HG03571 (cell line): ENCODE measurements around the gene KLK15.

Experiments used
- ATAC-seq: cut with Tn5 transposase; IDR thresholded peaks from one replicate; pipeline ENCODE4 v1.9.1; 2021; ENCODE audit not compliant: unreplicated experiment

The KLK15 gene

DNA sequence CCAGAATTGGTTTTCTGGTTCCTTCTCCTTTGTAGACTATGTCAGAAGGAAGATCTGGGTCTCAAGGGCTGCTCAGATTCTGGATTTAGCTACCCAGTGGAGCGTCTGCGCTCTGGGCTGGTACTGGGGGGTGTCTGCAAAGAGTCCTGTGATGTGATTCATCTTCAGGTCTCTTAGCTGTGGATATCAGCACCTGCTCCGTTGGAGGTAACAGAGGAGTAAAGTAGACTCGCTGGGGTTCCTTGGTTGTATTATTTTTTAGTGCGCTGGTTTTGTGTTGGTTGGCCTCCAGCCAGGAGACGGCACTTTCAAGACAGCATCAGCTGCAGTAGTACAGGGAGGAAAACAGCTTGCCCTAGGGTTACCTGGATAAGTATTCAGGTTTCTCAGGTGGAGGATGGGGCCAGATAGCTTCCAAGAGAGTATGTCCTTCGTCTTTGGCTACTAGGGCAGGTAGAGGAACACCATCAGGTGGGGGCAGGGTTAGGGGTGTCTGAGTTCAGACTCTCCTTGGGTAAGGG, 10.4 kb upstream of the KLK15 start:
- no peak for ATAC-seq

DNA sequence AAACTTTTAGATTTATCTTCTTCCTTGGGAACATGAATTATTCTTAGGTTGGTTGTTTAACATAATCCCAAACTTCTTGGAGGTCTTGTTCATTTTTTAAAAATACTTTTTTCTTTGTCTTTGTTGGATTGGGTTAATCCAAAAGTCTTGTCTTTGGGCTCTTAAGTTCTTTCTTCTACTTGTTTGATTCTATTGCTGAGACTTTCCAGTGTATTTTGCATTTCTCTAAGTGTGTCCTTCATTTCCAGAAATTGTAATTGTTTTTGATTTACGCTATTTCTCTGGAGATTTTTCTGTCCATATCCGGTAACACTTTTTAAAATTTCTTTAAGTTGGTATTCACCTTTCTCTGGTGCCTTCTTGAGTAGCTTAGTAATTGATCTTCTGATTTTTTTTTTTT, 9.8 kb upstream of the KLK15 start:
- ATAC-seq, result no peak

DNA sequence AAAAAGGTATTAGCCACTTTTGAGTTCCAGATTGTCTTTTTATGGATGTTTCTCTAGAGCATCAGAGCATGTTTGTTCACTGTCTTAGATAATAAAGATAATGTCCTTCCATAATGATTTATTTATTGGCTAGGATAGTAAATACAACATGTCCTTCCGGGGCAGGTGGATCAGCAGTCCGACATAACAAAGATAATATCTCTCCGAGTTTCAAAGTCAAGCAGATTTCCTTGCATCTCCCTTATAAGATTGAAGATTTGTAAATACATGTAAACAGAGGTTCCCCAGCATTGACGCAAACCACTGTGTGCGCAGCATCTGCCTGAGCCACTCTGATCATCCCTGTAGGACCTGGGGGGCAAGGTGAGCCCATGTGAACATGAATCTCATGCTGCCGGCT, 8.8 kb upstream of the KLK15 start:
- no peak for ATAC-seq

DNA sequence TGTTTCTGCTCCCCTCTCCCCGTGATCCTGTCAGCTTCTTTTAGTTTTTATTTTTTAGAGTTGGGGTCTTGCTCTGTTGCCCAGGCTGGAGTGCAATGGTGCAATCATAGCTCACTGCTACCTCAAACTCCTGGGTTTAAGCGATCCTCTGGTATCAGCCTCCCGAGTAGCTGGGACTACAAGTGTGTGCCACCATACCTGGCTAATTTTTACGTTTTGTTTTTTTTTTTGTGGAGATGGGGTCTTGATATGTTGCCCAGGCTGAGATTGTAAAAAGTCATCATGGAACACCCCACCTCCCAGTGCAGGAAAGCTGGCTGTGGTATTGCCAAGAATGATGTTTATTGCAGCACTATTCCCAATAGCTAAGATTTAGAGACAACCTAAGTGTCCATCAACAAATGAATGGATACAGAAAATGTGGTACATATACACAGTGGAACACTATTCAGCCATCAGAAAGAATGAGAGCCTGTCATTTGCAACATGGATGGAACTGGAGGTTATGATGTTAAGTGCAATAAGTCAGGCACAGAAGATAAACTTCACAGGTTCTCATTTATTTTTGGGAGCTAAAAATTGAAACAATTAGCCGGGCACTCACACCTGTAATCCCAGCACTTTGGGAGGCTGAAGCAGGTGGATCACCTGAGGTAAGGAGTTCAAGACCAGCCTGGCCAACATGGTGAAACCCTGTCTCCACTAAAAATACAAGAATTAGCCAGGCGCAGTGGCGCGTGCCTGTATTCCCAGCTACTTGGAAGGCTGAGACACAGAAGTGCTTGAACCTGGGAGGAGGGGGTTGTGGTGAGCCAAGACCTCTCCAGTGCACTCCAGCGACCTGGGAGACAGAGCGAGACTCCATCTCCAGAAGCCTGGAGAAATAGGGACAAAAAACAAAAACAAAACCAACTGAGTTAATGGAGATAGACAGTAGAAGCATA, 6.6 kb upstream of the KLK15 start:
- no peak for ATAC-seq

GRCh38 chr19:50838239-50838638, 4.9 kb upstream of the KLK15 start:
- no peak for ATAC-seq

DNA sequence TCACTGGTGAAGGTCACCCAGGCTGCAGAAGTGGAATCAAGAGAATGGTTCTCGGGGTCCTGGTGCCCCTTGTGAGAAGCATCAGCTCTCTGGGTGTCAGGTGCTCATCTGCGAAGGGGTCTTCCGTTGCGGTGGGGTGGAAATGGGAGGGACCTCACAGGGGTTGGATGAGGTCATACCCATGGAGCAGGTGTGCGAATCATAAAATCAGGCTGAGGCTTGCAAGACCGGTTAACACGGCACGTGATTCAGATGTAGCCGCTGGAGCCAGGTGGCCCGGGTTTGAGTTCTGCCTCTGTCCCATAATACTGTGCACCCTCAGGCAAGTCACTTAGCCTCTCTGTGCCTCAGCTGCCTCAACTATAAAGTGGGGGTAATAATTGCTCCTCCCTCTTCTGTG, 3.9 kb upstream of the KLK15 start:
- no peak for ATAC-seq

DNA sequence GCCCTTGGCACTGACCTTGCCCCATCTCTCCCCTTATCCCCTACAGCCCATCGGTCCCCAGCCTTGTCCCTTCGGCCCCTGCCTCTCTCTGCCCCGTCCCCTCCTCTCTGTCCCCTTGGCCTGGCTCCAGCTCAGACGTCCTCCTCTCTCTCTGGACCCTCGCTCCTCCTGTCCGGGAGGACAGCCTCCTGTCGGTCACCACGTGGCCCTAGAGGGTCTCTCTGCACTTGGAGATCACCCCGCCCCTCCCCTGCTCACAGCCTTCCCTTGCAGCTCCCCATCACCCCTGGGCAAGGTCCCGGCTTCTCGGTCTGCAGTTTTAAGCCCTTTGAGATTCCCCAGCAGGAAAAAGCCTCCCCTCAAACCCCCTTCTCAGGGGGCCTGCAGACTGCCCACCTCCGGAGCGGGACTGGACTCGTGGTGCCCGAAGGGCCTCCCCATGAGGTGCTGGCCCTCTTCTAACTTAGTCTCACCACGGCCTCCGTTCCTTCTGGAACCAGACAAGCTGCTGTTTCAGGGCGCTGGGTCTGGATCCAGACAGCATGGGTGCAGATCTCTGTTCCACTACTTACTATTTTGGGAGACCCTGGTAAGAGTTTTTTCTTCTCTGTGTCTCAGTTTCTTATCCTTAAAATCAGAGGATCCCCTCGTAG, 3.3 kb upstream of the KLK15 start:
- ATAC-seq, result no peak

- peak; percentile 68 for ATAC-seq
Observed at GRCh38 chr19:50835785-50836542, 2.6 kb upstream of the KLK15 start.

DNA sequence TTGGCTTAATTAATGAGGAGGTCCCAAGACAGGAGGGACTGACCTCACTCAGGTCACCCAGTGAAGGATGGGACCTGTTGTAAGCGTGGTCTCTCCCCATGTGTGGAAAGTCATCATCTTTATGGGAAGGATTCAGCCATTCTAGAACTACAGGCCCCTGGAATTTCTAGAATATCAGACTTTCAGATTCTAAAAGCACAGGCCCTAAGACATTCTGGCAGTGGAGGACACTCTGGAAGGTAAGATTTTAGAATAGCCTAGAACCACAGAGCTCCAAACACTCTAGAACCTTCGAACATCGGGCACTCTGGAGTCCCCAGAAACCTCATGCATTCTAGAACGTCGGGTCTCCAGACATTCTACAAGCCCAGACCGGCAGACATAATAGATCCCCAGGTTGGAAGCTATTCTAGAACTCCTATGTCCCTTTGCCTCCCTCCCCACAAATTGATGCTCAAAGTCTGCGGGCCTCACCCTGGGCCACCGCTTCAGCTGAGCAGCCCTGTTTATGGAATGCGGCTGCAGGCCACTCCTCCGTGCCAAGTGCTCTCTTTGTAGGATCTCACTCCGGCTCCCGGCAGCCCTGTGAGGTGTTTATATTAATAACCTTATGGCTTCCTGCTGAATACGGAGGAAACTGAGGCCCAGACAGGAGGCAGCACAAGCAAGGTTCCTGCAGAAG, 1.9 kb upstream of the KLK15 start:
- ATAC-seq, result no peak

- no peak for ATAC-seq
Observed at GRCh38 chr19:50833802-50834167, 411 bp upstream of the KLK15 start.

GRCh38 chr19:50832666-50833065, 708 bp downstream of the KLK15 start:
- ATAC-seq, result no peak

- no peak for ATAC-seq
Observed at GRCh38 chr19:50831026-50831396, 2.4 kb downstream of the KLK15 start.

DNA sequence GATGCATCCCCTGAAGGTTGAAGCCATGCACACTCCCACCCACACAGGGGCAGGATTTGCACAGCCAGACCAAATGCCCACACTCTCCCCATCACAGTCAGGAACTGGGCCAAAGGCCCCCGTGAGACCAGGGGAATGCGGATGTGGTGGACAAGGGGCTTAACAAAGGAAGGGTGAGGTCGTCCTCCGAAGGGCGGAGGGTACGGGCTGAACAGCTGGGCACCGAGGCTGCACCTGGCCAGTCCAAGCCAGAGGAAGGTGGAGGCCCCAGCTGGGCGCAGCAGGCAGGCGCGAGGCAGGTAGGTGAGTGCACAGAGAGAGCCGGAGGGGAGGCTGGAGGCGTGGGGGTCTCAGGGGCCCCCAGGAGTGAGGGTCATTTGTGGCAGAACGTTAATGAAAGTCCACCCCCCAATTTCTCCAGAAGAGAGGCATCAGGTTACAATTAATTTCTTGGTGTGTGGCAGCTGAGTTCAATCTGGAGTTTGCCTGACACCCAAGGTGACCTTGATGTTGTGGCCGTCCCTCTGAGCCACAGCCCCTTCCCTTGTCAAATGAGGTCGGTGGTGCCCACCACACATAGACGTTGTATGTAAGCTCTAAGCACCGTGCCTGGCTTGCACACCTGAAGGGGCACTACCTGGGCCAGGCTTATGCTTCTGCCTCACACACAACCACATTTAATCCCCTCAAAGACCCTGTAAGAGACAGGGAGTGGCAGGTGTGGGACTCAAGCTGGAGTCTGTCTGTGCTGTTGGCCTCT, 2.9 kb downstream of the KLK15 start:
- no peak for ATAC-seq

GRCh38 chr19:50829801-50830200, 3.6 kb downstream of the KLK15 start:
- no peak for ATAC-seq

- ATAC-seq, result no peak
Observed at GRCh38 chr19:50827476-50827875, 5.9 kb downstream of the KLK15 start.

DNA sequence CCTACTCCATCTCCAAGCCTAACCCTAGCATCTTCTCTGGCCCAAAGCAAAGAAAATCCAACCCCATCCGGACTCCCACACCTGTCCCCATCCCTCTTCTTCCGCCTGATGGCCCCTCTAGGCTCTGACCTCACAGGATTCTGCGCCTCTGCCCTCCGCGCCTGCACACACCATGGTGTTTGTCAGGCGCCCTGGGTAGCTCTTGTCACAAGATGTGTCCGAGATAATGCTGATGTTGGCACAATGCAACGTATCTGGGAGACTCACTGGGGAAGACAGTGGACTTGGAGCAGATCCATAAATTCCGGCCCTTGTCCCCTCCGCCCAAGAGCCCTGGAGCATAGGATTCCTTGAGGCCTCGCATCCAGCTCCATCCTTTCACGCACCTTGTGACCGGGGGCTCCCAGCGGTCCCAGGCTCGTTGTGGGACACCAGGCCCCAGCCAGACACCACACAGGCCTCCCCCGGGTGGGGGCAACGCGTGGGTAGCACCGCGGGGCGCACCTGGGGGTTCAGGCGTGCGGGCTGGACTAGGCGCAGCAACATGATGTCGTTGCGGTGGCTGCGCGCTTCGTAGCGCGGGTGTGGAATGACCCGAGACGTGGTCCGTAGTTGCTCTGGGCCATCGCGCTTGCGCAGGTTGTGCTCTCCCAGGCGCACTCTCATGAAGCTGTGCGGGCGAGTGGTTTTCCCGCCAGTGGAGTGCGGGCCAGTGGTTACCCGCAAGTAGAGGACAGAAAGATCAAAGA, 6.7 kb downstream of the KLK15 start:
- ATAC-seq, result no peak

- ATAC-seq, result no peak
Observed at GRCh38 chr19:50823389-50824042, 9.9 kb downstream of the KLK15 start, which contains the start of gene KLK1. TSS of gene KLK1 (minus strand) at chr19:50823787. CDS start at chr19:50823748, 39 bp downstream.

- ATAC-seq, result no peak
Observed at GRCh38 chr19:50822661-50823208, 10.6 kb downstream of the KLK15 start.

DNA sequence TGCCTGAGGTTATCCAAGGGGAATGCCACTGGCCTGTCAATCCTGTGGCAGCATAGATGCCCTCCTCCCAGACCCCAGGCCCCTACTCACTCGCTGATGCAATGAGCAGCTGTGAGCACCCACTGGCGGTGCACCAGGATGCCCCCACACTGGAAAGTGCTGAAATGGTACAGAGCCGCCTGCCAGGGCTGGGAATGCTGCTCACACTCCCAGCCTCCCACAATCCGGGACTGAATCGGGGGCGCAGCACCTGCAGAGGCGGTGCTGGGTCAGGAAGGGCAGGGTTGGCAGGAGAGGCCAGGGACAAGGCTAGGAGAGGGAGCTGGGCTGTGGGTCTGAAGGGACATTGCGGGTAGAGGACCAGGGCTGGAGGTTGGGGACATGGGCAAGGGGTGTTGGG, 11.8 kb downstream of the KLK15 start:
- ATAC-seq, result no peak
